OCI-LY7 (cell line): ENCODE measurements around the gene HDAC4. TPM values are rescaled to one million over a fixed set of nuclear protein-coding genes. Genes with fewer than 3 reads are reported as not detected.

Experiments
- BruUV-seq: library from RNA; stranded (reverse); fragments of 400-500 nt; replicated peaks from 2 replicates; lab custom pipeline; 2021; lab: Mats Ljungman, UMichigan
- CTCF ChIA-PET: fragments of 300-600 bp; sonication (Branson Sonifier 250); formaldehyde crosslinking; loops from one replicate; lab custom pipeline; 2022; ENCODE audit warnings: antibody characterized with exemption; ENCODE audit not compliant: unreplicated experiment; lab: Charles Lee
- POLR2A ChIA-PET: fragments of 300-600 bp; sonication (Branson Sonifier 250); formaldehyde crosslinking; loops from one replicate; lab custom pipeline; 2022; ENCODE audit warnings: antibody characterized with exemption; lab: Charles Lee
- DNase-seq: peaks from one replicate; pipeline ENCODE4 v3.0.0-alpha.2; 2015; ENCODE audit warnings: low spot score
- H2AFZ ChIP-seq: fragments of 200-600 bp; sonication (generic), shearing (Covaris generic); 2 replicates; pipeline ENCODE4 v1.6.1; 2014; ENCODE audit warnings: mild to moderate bottlenecking, antibody characterized with exemption, low read length, moderate library complexity
- H3K27ac ChIP-seq: fragments of 200-600 bp; sonication (generic); 2 replicates; pipeline ENCODE4 v1.5.1; 2014; ENCODE audit warnings: mixed run types, low read depth, mild to moderate bottlenecking, moderate library complexity, low read length, inconsistent platforms; ENCODE audit not compliant: poor library complexity, severe bottlenecking
- H3K36me3 ChIP-seq: fragments of 200-600 bp; sonication (generic); 2 replicates; pipeline ENCODE4 v1.6.1; 2014; ENCODE audit warnings: mild to moderate bottlenecking, antibody characterized with exemption, low read length, moderate library complexity, mixed read lengths; ENCODE audit not compliant: insufficient read depth
- H3K4me1 ChIP-seq: fragments of 200-600 bp; sonication (generic); 2 replicates; pipeline ENCODE4 v1.5.1; 2014; ENCODE audit warnings: mild to moderate bottlenecking, low read length; ENCODE audit not compliant: insufficient read depth, poor library complexity, severe bottlenecking
- H3K4me2 ChIP-seq: fragments of 200-600 bp; sonication (generic); 2 replicates; pipeline ENCODE4 v1.6.1; 2014; ENCODE audit warnings: mild to moderate bottlenecking, low read length
- H3K4me3 ChIP-seq: fragments of 200-600 bp; sonication (generic); 2 replicates; pipeline ENCODE4 v1.5.1; 2014; ENCODE audit warnings: mild to moderate bottlenecking, low read depth, low read length; ENCODE audit not compliant: poor library complexity, severe bottlenecking
- H3K79me2 ChIP-seq: fragments of 200-600 bp; sonication (generic); 2 replicates; pipeline ENCODE4 v1.6.1; 2016; ENCODE audit warnings: low read depth, mild to moderate bottlenecking, low read length, moderate library complexity, mixed read lengths; ENCODE audit not compliant: insufficient read depth
- H3K9me2 ChIP-seq: fragments of 200-600 bp; sonication (generic); 2 replicates; pipeline ENCODE4 v1.6.1; 2016; ENCODE audit warnings: mild to moderate bottlenecking, low read length, mixed read lengths; ENCODE audit not compliant: insufficient read depth
- H3K9me3 ChIP-seq: fragments of 200-600 bp; sonication (generic); 2 replicates; pipeline ENCODE4 v1.6.1; 2014; ENCODE audit warnings: mild to moderate bottlenecking, mixed run types, low read length, mixed read lengths
- H4K20me1 ChIP-seq: fragments of 200-600 bp; sonication (generic); 2 replicates; pipeline ENCODE4 v1.6.1; 2014; ENCODE audit warnings: mild to moderate bottlenecking, antibody characterized with exemption, low read length, moderate library complexity, mixed read lengths; ENCODE audit not compliant: insufficient read depth
- CTCF ChIP-seq: fragments of 200-600 bp; sonication (generic); conservative IDR thresholded peaks from 2 replicates; pipeline ENCODE4 v1.5.1; 2014; ENCODE audit warnings: mild to moderate bottlenecking, antibody characterized with exemption, low read length, moderate library complexity, mixed read lengths
- EZH2phosphoT487 ChIP-seq: fragments of 200-600 bp; sonication (generic); IDR thresholded peaks from 2 replicates; pipeline ENCODE4 v1.6.1; 2018; ENCODE audit warnings: low read depth, borderline replicate concordance, mild to moderate bottlenecking, mixed run types, antibody characterized with exemption, low read length, moderate library complexity, mixed read lengths
- intact Hi-C: fragments of 100-400 bp; cut with micrococcal nuclease; formaldehyde crosslinking; loops from one replicate; pipeline ENCODE4 v1.10.0; 2022; ENCODE audit not compliant: unreplicated experiment
- total RNA-seq, 2 experiments: library from RNA; depleted of rRNA in 1 of 2; stranded (reverse); fragments of >200 nt in 1 of 2; shearing (Covaris generic) in 1 of 2; gene quantifications; 2 replicates each; pipeline ENCODE4 v1.2.3, GENCODE V29; 2014 to 2022

HDAC4 gene
- total RNA-seq, 2 experiments from 2014 or later, result 10.2 to 20.6 TPM

GRCh38 chr2:239140346-239141020 is 260.3 kb downstream of the HDAC4 start:
- Histone ChIP-seq H3K27ac (no peak overlapping the region), H2AFZ (no peak overlapping the region), H4K20me1 (no peaks in the 10 kb centered on the region), H3K36me3 (no peaks in the 10 kb centered on the region), H3K4me1 (no peaks in the 10 kb centered on the region), H3K79me2 (no peaks in the 10 kb centered on the region), H3K9me2 (no peaks in the 10 kb centered on the region), H3K9me3 (no peaks in the 10 kb centered on the region), H3K4me2 (no peak overlapping the region), H3K4me3 (no peak overlapping the region)
- POLR2A ChIA-PET, result interaction anchor here (0.6 kb wide), 1 partner anchor 633 kb away, joined by 4 read pairs; no protein-coding TSS in a partner anchor
- CTCF ChIA-PET, result no interaction called here
- no peak for DNase-seq
- intact Hi-C loops, result loop anchor here (5.0 to 10.0 kb wide), 3 partner anchors 114 to 242 kb away; no protein-coding TSS in a partner anchor
- BruUV-seq, result no TSS peak
- TF ChIP-seq EZH2phosphoT487, result no peak
- no peak for TF ChIP-seq CTCF

- Histone ChIP-seq H2AFZ (no peak overlapping the region), H4K20me1 (no peaks in the 10 kb centered on the region), H3K4me3 (no peak overlapping the region), H3K36me3 (no peaks in the 10 kb centered on the region), H3K4me1 (no peaks in the 10 kb centered on the region), H3K79me2 (no peaks in the 10 kb centered on the region), H3K9me3 (no peaks in the 10 kb centered on the region), H3K9me2 (no peaks in the 10 kb centered on the region), H3K4me2 (no peak overlapping the region), H3K27ac (no peak overlapping the region)
- DNase-seq, result no peak
- intact Hi-C loops, result no loop called here
- POLR2A ChIA-PET, result no interaction called here
- TF ChIP-seq CTCF, result no peak
- no peak for TF ChIP-seq EZH2phosphoT487
- CTCF ChIA-PET, result no interaction called here
- BruUV-seq, result no TSS peak
Observed at GRCh38 chr2:239139566-239139965, 261.3 kb downstream of the HDAC4 start.

GRCh38 chr2:239139101-239139500 is 261.7 kb downstream of the HDAC4 start:
- Histone ChIP-seq H4K20me1 (no peaks in the 10 kb centered on the region), H2AFZ (no peak overlapping the region), H3K4me1 (no peaks in the 10 kb centered on the region), H3K27ac (no peak overlapping the region), H3K9me2 (no peaks in the 10 kb centered on the region), H3K36me3 (no peaks in the 10 kb centered on the region), H3K4me3 (no peak overlapping the region), H3K79me2 (no peaks in the 10 kb centered on the region), H3K9me3 (no peaks in the 10 kb centered on the region), H3K4me2 (no peak overlapping the region)
- ChIA-PET POLR2A (no interaction called here), CTCF (no interaction called here)
- BruUV-seq, result no TSS peak
- TF ChIP-seq CTCF (no peak), EZH2phosphoT487 (no peak)
- DNase-seq, result no peak
- intact Hi-C loops, result no loop called here
